Body of pancreas (tissue), 4 donors: ENCODE data around the gene DENND4A. TPM values are rescaled to one million over a fixed set of nuclear protein-coding genes. Genes with fewer than 3 reads are reported as not detected.

Experiments used
- ATAC-seq: fragments of 150-250 bp; one replicate; pipeline ENCODE4 v1.9.1; 2016
- DNase-seq, 4 donors: peaks; one replicate each; pipeline ENCODE4 v3.0.0-alpha.2; 2019
- H3K27ac ChIP-seq, 4 donors: fragments of 200-600 bp; sonication (generic); 1 replicate in 3 of 4; 2 replicates in 1 of 4; pipeline versions ENCODE4 v1.5.1 to v1.6.1; 2016 to 2019; ENCODE audit warnings: mild to moderate bottlenecking in 1 of 4, mixed read lengths in 1 of 4, moderate library complexity in 1 of 4
- H3K27me3 ChIP-seq, 2 donors: fragments of 200-600 bp; sonication (generic); one replicate each; pipeline ENCODE4 v1.6.0; 2016; ENCODE audit warnings: mild to moderate bottlenecking in 1 of 2
- H3K36me3 ChIP-seq, 2 donors: fragments of 200-600 bp; sonication (generic); replicated peaks in 1 of 2; 2 replicates each; pipeline ENCODE4 v1.5.1; 2016; ENCODE audit warnings: low read depth in 2 of 2; ENCODE audit not compliant: insufficient read depth in 1 of 2
- H3K4me1 ChIP-seq: fragments of 200-600 bp; sonication (generic); one replicate; pipeline ENCODE4 v1.6.0; 2016
- H3K4me3 ChIP-seq, 2 donors: fragments of 200-600 bp; sonication (generic); 1 replicate in 1 of 2; 2 replicates in 1 of 2; pipeline ENCODE4 v1.5.1; 2016 to 2019
- H3K9me3 ChIP-seq, 3 donors: fragments of 200-600 bp; sonication (generic); 1 replicate in 2 of 3; 2 replicates in 1 of 3; pipeline ENCODE4 v1.5.1; 2016
- CTCF ChIP-seq, 7 experiments: fragments of 450-650 bp in 4 of 7; fragments of 200-600 bp in 3 of 7; sonication (generic) in 3 of 7; IDR thresholded peaks; one replicate each; pipeline ENCODE4 v1.5.1; 2016 to 2019; ENCODE audit warnings: antibody characterized with exemption in 7 of 7
- POLR2A ChIP-seq, 3 donors: fragments of 450-650 bp; IDR thresholded peaks; one replicate each; pipeline ENCODE4 v1.6.1; 2016; ENCODE audit warnings: antibody characterized with exemption in 3 of 3, mild to moderate bottlenecking in 2 of 3
- WGBS, 2 donors: methylation state at CpG; one replicate each; pipeline ENCODE4 v1.1.5; 2017; 5-methylcytosine and 5-hydroxymethylcytosine counted together
- intact Hi-C: fragments of 100-400 bp; cut with DNase I; formaldehyde crosslinking; loops from one replicate; pipeline ENCODE4 v1.15.1; 2023
- total RNA-seq, 2 donors: library from RNA; depleted of rRNA; stranded (reverse); fragments of >200 nt; gene quantifications; one replicate each; pipeline ENCODE4 v1.1.0, GENCODE V29; 2016

Gene DENND4A
- total RNA-seq, 2 donors from 2014 or later, result 45.7 to 59.3 TPM

GRCh38 chr15:65641768-65642475 is 150.2 kb downstream of the DENND4A start:
- no peak overlapping the region for H3K27ac ChIP-seq
- no peaks in the 10 kb centered on the region for H3K36me3 ChIP-seq
- TF ChIP-seq POLR2A (IDR thresholded peaks at IDR 0.05) (no peak), CTCF (IDR thresholded peaks at IDR 0.05) (no peak)
- H3K4me3 ChIP-seq, result no peak overlapping the region
- no peaks in the 10 kb centered on the region for H3K4me1 ChIP-seq
- no peaks in the 10 kb centered on the region for H3K9me3 ChIP-seq
- DNase-seq, result no peak
- ATAC-seq, result no peak
- intact Hi-C loops, result no loop called here
- H3K27me3 ChIP-seq, result no peaks in the 10 kb centered on the region
- WGBS, 2 donors, result 38 to 48% methylated on average over 6 of the region's 6 CpGs

- no peaks in the 10 kb centered on the region for H3K9me3 ChIP-seq
- H3K36me3 ChIP-seq, result no peaks in the 10 kb centered on the region
- no peak overlapping the region for H3K4me3 ChIP-seq
- no peaks in the 10 kb centered on the region for H3K27me3 ChIP-seq
- DNase-seq (no peak), ATAC-seq (no peak)
- TF ChIP-seq CTCF (IDR thresholded peaks at IDR 0.05) (no peak), POLR2A (IDR thresholded peaks at IDR 0.05) (no peak)
- no peaks in the 10 kb centered on the region for H3K4me1 ChIP-seq
- intact Hi-C loops, result no loop called here
- 53 to 55% methylated on average over 6 of the region's 6 CpGs for WGBS, 2 donors
- no peak overlapping the region for H3K27ac ChIP-seq
These were observed 152.6 kb downstream of the DENND4A start for GRCh38 chr15:65639509-65639908.

GRCh38 chr15:65638681-65639089 is 153.4 kb downstream of the DENND4A start:
- no peaks in the 10 kb centered on the region for H3K9me3 ChIP-seq
- TF ChIP-seq CTCF (IDR thresholded peaks at IDR 0.05), result peak; percentile 40 to 88 (median 82)
- no peak for TF ChIP-seq POLR2A (IDR thresholded peaks at IDR 0.05)
- no peaks in the 10 kb centered on the region for H3K27me3 ChIP-seq
- H3K27ac ChIP-seq, result no peak overlapping the region
- no peak overlapping the region for H3K4me3 ChIP-seq
- no peaks in the 10 kb centered on the region for H3K36me3 ChIP-seq
- peak; percentile 72 for ATAC-seq
- peak in 2 of 4 donors; percentile 16 to 43 for DNase-seq
- no peaks in the 10 kb centered on the region for H3K4me1 ChIP-seq
- intact Hi-C loops, result no loop called here
- WGBS, 2 donors, result 0 to 1% methylated on average over 3 of the region's 3 CpGs

- Histone ChIP-seq H3K4me3 (no peak overlapping the region), H3K9me3 (no peaks in the 10 kb centered on the region), H3K27ac (no peak overlapping the region), H3K27me3 (no peaks in the 10 kb centered on the region), H3K4me1 (no peaks in the 10 kb centered on the region), H3K36me3 (no peaks in the 10 kb centered on the region)
- whole genome bisulfite sequencing, 2 donors, result 77 to 83% methylated on average over 5 of the region's 5 CpGs
- no peak for TF ChIP-seq CTCF (IDR thresholded peaks at IDR 0.05)
- no peak for TF ChIP-seq POLR2A (IDR thresholded peaks at IDR 0.05)
- DNase-seq (no peak), ATAC-seq (no peak)
- intact Hi-C loops, result no loop called here
These were observed 154.0 kb downstream of the DENND4A start for GRCh38 chr15:65638109-65638508.

- no peaks in the 10 kb centered on the region for H3K27me3 ChIP-seq
- H3K4me3 ChIP-seq, result no peak overlapping the region
- no peaks in the 10 kb centered on the region for H3K36me3 ChIP-seq
- H3K4me1 ChIP-seq, result no peaks in the 10 kb centered on the region
- H3K9me3 ChIP-seq, result no peaks in the 10 kb centered on the region
- TF ChIP-seq POLR2A (IDR thresholded peaks at IDR 0.05) (no peak), CTCF (IDR thresholded peaks at IDR 0.05) (no peak)
- DNase-seq, result no peak
- ATAC-seq, result no peak
- intact Hi-C loops, result no loop called here
- H3K27ac ChIP-seq, result no peak overlapping the region
- WGBS, 2 donors, result 87 to 90% methylated on average over 1 of the region's 1 CpG
These were observed 157.7 kb downstream of the DENND4A start for GRCh38 chr15:65634356-65634755.
